ENCODE data around the gene NDST4. TPM values are rescaled to one million over a fixed set of nuclear protein-coding genes. Genes with fewer than 3 reads are reported as not detected.

NDST4 gene
- total RNA-seq, 1 experiment from 2014 or later, result not detected

GRCh38 chr4:115076691-115077090 is 36.7 kb downstream of the NDST4 start:
- BruUV-seq (replicated peaks), result no TSS peak
- Histone ChIP-seq H3K4me3 (ENCODE audit: low read length) (no peak overlapping the region), H3K4me2 (ENCODE audit: low read length) (no peak overlapping the region), H3K27me3 (ENCODE audit: low read length) (no peaks in the 10 kb centered on the region), H3K36me3 (ENCODE audit: low read depth, low read length) (no peaks in the 10 kb centered on the region), H3K9me3 (ENCODE audit: low read length) (no peaks in the 10 kb centered on the region), H3K4me1 (ENCODE audit: insufficient read depth, low read length) (no peaks in the 10 kb centered on the region), H4K20me1 (ENCODE audit: low read length) (no peaks in the 10 kb centered on the region), H3K79me2 (ENCODE audit: low read length) (no peaks in the 10 kb centered on the region), H3K9ac (ENCODE audit: low read length) (no peak overlapping the region), H3F3A (ENCODE audit: low read length, unreplicated experiment) (no peaks in the 10 kb centered on the region), H3K9me2 (replicated peaks; ENCODE audit: low read length) (no peaks in the 10 kb centered on the region), H2AFZ (ENCODE audit: low read length) (no peak overlapping the region), H3K27ac (ENCODE audit: low read length) (no peak overlapping the region)
- TF ChIP-seq EZH2 (IDR thresholded peaks at IDR 0.05; ENCODE audit: low read length, unreplicated experiment), result no peak
- ATAC-seq, result no peak
- intact Hi-C loops (cut with micrococcal nuclease), result no loop called here
- CTCF ChIA-PET, result no interaction called here
- DNase-seq, result no peak
- POLR2A ChIA-PET (ENCODE audit: unreplicated experiment), result no interaction called here

DNA sequence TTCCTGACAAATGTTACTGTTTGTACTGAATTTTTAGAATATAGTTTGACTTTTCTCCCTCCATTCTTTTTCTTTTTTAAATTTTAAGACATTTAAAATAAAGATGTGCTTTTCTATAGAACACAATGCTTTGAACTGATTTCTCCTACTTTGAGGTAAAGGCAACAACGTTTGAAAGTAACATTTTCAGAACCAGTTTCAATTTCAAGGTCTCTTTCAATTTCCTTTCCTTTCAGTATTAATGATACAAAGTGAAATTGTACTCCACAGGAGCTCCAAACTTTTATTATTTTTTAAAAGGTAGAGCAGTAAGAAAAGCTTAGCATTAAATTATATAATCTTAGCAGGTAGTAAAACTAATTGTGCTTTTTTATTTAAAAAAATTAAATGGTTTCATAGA is 54.9 kb downstream of the NDST4 start:
- no peaks in the 10 kb centered on the region for H3K4me1 ChIP-seq (ENCODE audit: insufficient read depth, low read length)
- H3K4me3 ChIP-seq (ENCODE audit: low read length), result no peak overlapping the region
- no peaks in the 10 kb centered on the region for H3K27me3 ChIP-seq (ENCODE audit: low read length)
- no peaks in the 10 kb centered on the region for H3K9me2 ChIP-seq (replicated peaks; ENCODE audit: low read length)
- H3F3A ChIP-seq (ENCODE audit: low read length, unreplicated experiment), result no peaks in the 10 kb centered on the region
- no TSS peak for BruUV-seq (replicated peaks)
- no peak overlapping the region for H3K27ac ChIP-seq (ENCODE audit: low read length)
- H3K4me2 ChIP-seq (ENCODE audit: low read length), result no peak overlapping the region
- no peaks in the 10 kb centered on the region for H3K36me3 ChIP-seq (ENCODE audit: low read depth, low read length)
- no peak for DNase-seq
- H4K20me1 ChIP-seq (ENCODE audit: low read length), result no peaks in the 10 kb centered on the region
- ATAC-seq, result no peak
- ChIA-PET CTCF (no interaction called here), POLR2A (ENCODE audit: unreplicated experiment) (no interaction called here)
- H3K9me3 ChIP-seq (ENCODE audit: low read length), result no peaks in the 10 kb centered on the region
- no peak overlapping the region for H2AFZ ChIP-seq (ENCODE audit: low read length)
- no peak overlapping the region for H3K9ac ChIP-seq (ENCODE audit: low read length)
- TF ChIP-seq EZH2 (IDR thresholded peaks at IDR 0.05; ENCODE audit: low read length, unreplicated experiment), result no peak
- no peak for TF ChIP-seq EZH2phosphoT487 (IDR thresholded peaks at IDR 0.05; ENCODE audit: borderline replicate concordance, low read length)
- TF ChIP-seq CTCF (conservative IDR thresholded peaks at IDR 0.05; ENCODE audit: low read depth, low read length), result no peak
- intact Hi-C loops (cut with micrococcal nuclease), result loop anchor here (10.0 kb wide), 1 partner anchor 244 kb away; no protein-coding TSS in a partner anchor
- no peaks in the 10 kb centered on the region for H3K79me2 ChIP-seq (ENCODE audit: low read length)

GRCh38 chr4:115054836-115055235 is 58.6 kb downstream of the NDST4 start:
- Histone ChIP-seq H3K9me2 (replicated peaks; ENCODE audit: low read length) (no peaks in the 10 kb centered on the region), H3K4me3 (ENCODE audit: low read length) (no peak overlapping the region), H3K9ac (ENCODE audit: low read length) (no peak overlapping the region), H3K79me2 (ENCODE audit: low read length) (no peaks in the 10 kb centered on the region), H3K9me3 (ENCODE audit: low read length) (no peaks in the 10 kb centered on the region), H3K4me2 (ENCODE audit: low read length) (no peak overlapping the region), H3K36me3 (ENCODE audit: low read depth, low read length) (no peaks in the 10 kb centered on the region), H3F3A (ENCODE audit: low read length, unreplicated experiment) (no peaks in the 10 kb centered on the region), H3K4me1 (ENCODE audit: insufficient read depth, low read length) (no peaks in the 10 kb centered on the region), H3K27ac (ENCODE audit: low read length) (no peak overlapping the region), H3K27me3 (ENCODE audit: low read length) (no peaks in the 10 kb centered on the region), H4K20me1 (ENCODE audit: low read length) (no peaks in the 10 kb centered on the region), H2AFZ (ENCODE audit: low read length) (no peak overlapping the region)
- intact Hi-C loops (cut with micrococcal nuclease), result loop anchor here (10.0 kb wide), 1 partner anchor 240 kb away; no protein-coding TSS in a partner anchor
- BruUV-seq (replicated peaks), result no TSS peak
- TF ChIP-seq EZH2 (IDR thresholded peaks at IDR 0.05; ENCODE audit: low read length, unreplicated experiment), result no peak
- TF ChIP-seq EZH2phosphoT487 (IDR thresholded peaks at IDR 0.05; ENCODE audit: borderline replicate concordance, low read length), result no peak
- TF ChIP-seq CTCF (conservative IDR thresholded peaks at IDR 0.05; ENCODE audit: low read depth, low read length), result no peak
- no peak for ATAC-seq
- no peak for DNase-seq
- POLR2A ChIA-PET (ENCODE audit: unreplicated experiment), result no interaction called here
- CTCF ChIA-PET, result no interaction called here

Measured in PC-3 (cell line).